GM12878 (cell line): ENCODE data around the gene ARMH1. TPM values are rescaled to one million over a fixed set of nuclear protein-coding genes. Genes with fewer than 3 reads are reported as not detected.

Experiments used
- ATAC-seq: fragments of 200-7000 bp; cut with Tn5 transposase; 3 replicates; pipeline ENCODE4 v1.9.1; 2020; ENCODE audit warnings: mild to moderate bottlenecking, moderate library complexity
- BruUV-seq: library from RNA; stranded (reverse); fragments of 400-500 nt; replicated peaks from 2 replicates; lab custom pipeline; 2021; lab: Mats Ljungman, UMichigan
- CTCF ChIA-PET: fragments of 300-600 bp; sonication (Branson Sonifier 250); formaldehyde crosslinking; extraction: SDS; loops from one replicate; lab custom pipeline; 2021; ENCODE audit warnings: inconsistent platforms; lab: Yijun Ruan, JAX
- POLR2A ChIA-PET: fragments of 350-600 bp; formaldehyde crosslinking; extraction: SDS; loops from one replicate; lab custom pipeline; 2021; ENCODE audit warnings: inconsistent platforms; lab: Charles Lee
- RAD21 ChIA-PET: fragments of 300-600 bp; sonication (Branson Sonifier 250); formaldehyde crosslinking; loops from one replicate; lab custom pipeline; 2023; ENCODE audit warnings: antibody characterized with exemption; ENCODE audit not compliant: unreplicated experiment; lab: Charles Lee
- SMC1A ChIA-PET: fragments of 300-600 bp; sonication (Branson Sonifier 250); formaldehyde crosslinking; loops from one replicate; lab custom pipeline; 2023; ENCODE audit not compliant: unreplicated experiment, uncharacterized antibody; lab: Charles Lee
- DNase-seq: peaks from one replicate; pipeline ENCODE4 v3.0.0-alpha.2; 2011; ENCODE audit warnings: low read depth, low spot score
- FAIRE-seq: peaks from 3 replicates; lab custom pipeline; 2011; peaks lifted over from hg19 to GRCh38; lab: Jason Lieb, UNC
- H2AFZ ChIP-seq: 2 replicates; pipeline ENCODE4 v1.6.0; 2011; ENCODE audit warnings: low read depth, low read length, control low read depth; ENCODE audit not compliant: control insufficient read depth
- H3K27ac ChIP-seq: 2 replicates; pipeline ENCODE4 v1.5.1; 2011; ENCODE audit warnings: control low read depth; ENCODE audit not compliant: control insufficient read depth, insufficient read depth
- H3K27me3 ChIP-seq, 2 experiments: replicated peaks in 1 of 2; 2 replicates each; pipeline versions ENCODE4 v1.6.0 to v1.6.1; 2011; ENCODE audit warnings: low read length in 1 of 2; ENCODE audit not compliant: control insufficient read depth in 2 of 2, insufficient read depth in 2 of 2
- H3K36me3 ChIP-seq, 2 experiments: 2 replicates each; pipeline ENCODE4 v1.5.1; 2011; ENCODE audit warnings: low read length in 1 of 2; ENCODE audit not compliant: control insufficient read depth in 2 of 2, insufficient read depth in 2 of 2
- H3K4me1 ChIP-seq: 2 replicates; pipeline ENCODE4 v1.6.1; 2011; ENCODE audit warnings: mild to moderate bottlenecking, low read length, moderate library complexity, mixed read lengths; ENCODE audit not compliant: control insufficient read depth, insufficient read depth
- H3K4me2 ChIP-seq: 2 replicates; pipeline ENCODE4 v1.6.0; 2011; ENCODE audit warnings: control low read depth; ENCODE audit not compliant: control insufficient read depth, insufficient read depth
- H3K4me3 ChIP-seq: fragments of 200-600 bp; sonication (generic); 2 replicates; pipeline ENCODE4 v1.5.1; 2016
- H3K79me2 ChIP-seq: 2 replicates; pipeline ENCODE4 v1.6.0; 2011; ENCODE audit warnings: low read length; ENCODE audit not compliant: control insufficient read depth, insufficient read depth
- H3K9ac ChIP-seq: 2 replicates; pipeline ENCODE4 v1.8.0; 2011; ENCODE audit warnings: low read length, control low read depth, mixed read lengths; ENCODE audit not compliant: control insufficient read depth, insufficient read depth
- H3K9me3 ChIP-seq: replicated peaks from 3 replicates; pipeline ENCODE4 v1.5.1; 2011; ENCODE audit warnings: mild to moderate bottlenecking, low read length; ENCODE audit not compliant: control insufficient read depth, insufficient read depth
- H4K20me1 ChIP-seq: 2 replicates; pipeline ENCODE4 v1.6.0; 2011; ENCODE audit not compliant: control insufficient read depth, insufficient read depth
- EGR1 ChIP-seq, 2 experiments: IDR thresholded peaks; 1 replicate in 1 of 2; 2 replicates in 1 of 2; pipeline ENCODE4 v1.6.1; 2011 to 2012; ENCODE audit warnings: low read depth in 2 of 2, low read length in 2 of 2, borderline replicate concordance in 1 of 2, mild to moderate bottlenecking in 1 of 2, moderate library complexity in 1 of 2
- GATAD2B ChIP-seq: fragments of 450-650 bp; conservative IDR thresholded peaks from 2 replicates; pipeline ENCODE4 v1.6.1; 2017; ENCODE audit warnings: low read depth, mild to moderate bottlenecking, moderate library complexity
- PAX5 ChIP-seq: IDR thresholded peaks from 2 replicates; pipeline ENCODE4 v1.6.1; 2011; ENCODE audit warnings: low read depth, low read length, borderline replicate concordance
- POLR2A ChIP-seq: IDR thresholded peaks from 2 replicates; pipeline ENCODE4 v1.6.1; 2011; ENCODE audit warnings: low read depth, mild to moderate bottlenecking, low read length
- SREBF1 ChIP-seq: IDR thresholded peaks from 2 replicates; pipeline ENCODE4 v1.6.1; 2012; ENCODE audit warnings: mild to moderate bottlenecking, low read length
- WGBS: methylation state at CpG from one replicate; pipeline ENCODE4 v1.1.6; 2016; ENCODE audit warnings: low lambda C conversion rate; ENCODE audit not compliant: insufficient replicate concordance, insufficient coverage; ENCODE audit errors: missing lambda C conversion rate; 5-methylcytosine and 5-hydroxymethylcytosine counted together
- in situ Hi-C: fragments of 300-500 bp; cut with MboI; formaldehyde crosslinking; loops from 9 replicates; pipeline ENCODE4 v1.14.3; 2018; ENCODE audit warnings: mixed read lengths
- intact Hi-C: fragments of 100-400 bp; cut with micrococcal nuclease; formaldehyde crosslinking; loops from one replicate; pipeline ENCODE4 v1.14.2; 2022; ENCODE audit not compliant: unreplicated experiment
- polyA plus RNA-seq, 11 experiments: library from polyadenylated mRNA; depleted of rRNA in 4 of 11; unstranded in 6 of 11; stranded (reverse) in 5 of 11; fragments of >200 nt; fragmentation: Nextera tagmentation in 4 of 11; fragmentation: Illumina TruSeq in 1 of 11; extraction: Ambion mirVana in 4 of 11; extraction: Trizol in 1 of 11; gene quantifications; 1 replicate in 1 of 11; 2 replicates in 10 of 11; pipeline versions ENCODE4 v1.2.1 to v1.2.3, GENCODE V29; 2011 to 2016; ENCODE audit warnings: inconsistent platforms in 2 of 11, missing spikeins in 2 of 11, low read depth in 1 of 11
- total RNA-seq, 4 experiments: library from RNA; depleted of rRNA in 3 of 4; stranded (reverse); fragments of >200 nt in 3 of 4; fragmentation: Illumina TruSeq in 1 of 4; extraction: Trizol in 1 of 4; gene quantifications; 2 replicates each; pipeline versions ENCODE4 v1.2.1 to v1.2.3, GENCODE V29; 2013 to 2021
- TF ChIP-seq, protein P1 (sequence below): fragments of 450-650 bp; IDR thresholded peaks from 2 replicates; pipeline ENCODE4 v1.6.1; 2016; ENCODE audit warnings: mild to moderate bottlenecking, moderate library complexity, borderline replicate concordance
- TF ChIP-seq, protein P2 (sequence below): fragments of 450-650 bp; IDR thresholded peaks from 2 replicates; pipeline ENCODE4 v1.6.1; 2016; ENCODE audit warnings: mild to moderate bottlenecking
- TF ChIP-seq, protein P3 (sequence below): fragments of 450-650 bp; IDR thresholded peaks from 2 replicates; pipeline ENCODE4 v1.6.1; 2016; ENCODE audit warnings: mild to moderate bottlenecking

ARMH1 gene
- total and polyA plus RNA-seq, 10 of the 15 experiments (the other 5 are each of a cell fraction or from before 2014, with no cell fraction given) = 0.93 to 43.9 (median 8.2) TPM

DNA sequence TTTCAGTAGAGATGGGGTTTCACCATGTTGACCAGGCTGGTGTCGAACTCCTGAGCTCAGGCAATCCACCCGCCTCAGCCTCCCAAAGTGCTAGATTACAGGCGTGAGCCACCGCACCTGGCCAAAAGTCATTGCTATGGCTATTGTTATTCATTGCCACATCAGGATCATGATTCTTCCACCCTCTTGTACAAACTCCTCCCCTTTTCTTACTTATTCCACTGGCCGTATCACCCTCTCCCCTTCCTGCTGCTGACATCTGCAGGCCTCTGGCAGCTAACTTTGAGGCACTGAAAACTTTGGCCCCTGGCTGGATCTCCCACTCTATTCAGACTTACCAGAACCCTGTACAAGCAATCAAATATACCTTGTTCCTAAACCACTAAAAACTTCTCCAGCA is 11.1 kb upstream of the ARMH1 start (continued):
- TF ChIP-seq, protein P1, sequence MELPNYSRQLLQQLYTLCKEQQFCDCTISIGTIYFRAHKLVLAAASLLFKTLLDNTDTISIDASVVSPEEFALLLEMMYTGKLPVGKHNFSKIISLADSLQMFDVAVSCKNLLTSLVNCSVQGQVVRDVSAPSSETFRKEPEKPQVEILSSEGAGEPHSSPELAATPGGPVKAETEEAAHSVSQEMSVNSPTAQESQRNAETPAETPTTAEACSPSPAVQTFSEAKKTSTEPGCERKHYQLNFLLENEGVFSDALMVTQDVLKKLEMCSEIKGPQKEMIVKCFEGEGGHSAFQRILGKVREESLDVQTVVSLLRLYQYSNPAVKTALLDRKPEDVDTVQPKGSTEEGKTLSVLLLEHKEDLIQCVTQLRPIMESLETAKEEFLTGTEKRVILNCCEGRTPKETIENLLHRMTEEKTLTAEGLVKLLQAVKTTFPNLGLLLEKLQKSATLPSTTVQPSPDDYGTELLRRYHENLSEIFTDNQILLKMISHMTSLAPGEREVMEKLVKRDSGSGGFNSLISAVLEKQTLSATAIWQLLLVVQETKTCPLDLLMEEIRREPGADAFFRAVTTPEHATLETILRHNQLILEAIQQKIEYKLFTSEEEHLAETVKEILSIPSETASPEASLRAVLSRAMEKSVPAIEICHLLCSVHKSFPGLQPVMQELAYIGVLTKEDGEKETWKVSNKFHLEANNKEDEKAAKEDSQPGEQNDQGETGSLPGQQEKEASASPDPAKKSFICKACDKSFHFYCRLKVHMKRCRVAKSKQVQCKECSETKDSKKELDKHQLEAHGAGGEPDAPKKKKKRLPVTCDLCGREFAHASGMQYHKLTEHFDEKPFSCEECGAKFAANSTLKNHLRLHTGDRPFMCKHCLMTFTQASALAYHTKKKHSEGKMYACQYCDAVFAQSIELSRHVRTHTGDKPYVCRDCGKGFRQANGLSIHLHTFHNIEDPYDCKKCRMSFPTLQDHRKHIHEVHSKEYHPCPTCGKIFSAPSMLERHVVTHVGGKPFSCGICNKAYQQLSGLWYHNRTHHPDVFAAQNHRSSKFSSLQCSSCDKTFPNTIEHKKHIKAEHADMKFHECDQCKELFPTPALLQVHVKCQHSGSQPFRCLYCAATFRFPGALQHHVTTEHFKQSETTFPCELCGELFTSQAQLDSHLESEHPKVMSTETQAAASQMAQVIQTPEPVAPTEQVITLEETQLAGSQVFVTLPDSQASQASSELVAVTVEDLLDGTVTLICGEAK = no peak
- TF ChIP-seq, protein P2, sequence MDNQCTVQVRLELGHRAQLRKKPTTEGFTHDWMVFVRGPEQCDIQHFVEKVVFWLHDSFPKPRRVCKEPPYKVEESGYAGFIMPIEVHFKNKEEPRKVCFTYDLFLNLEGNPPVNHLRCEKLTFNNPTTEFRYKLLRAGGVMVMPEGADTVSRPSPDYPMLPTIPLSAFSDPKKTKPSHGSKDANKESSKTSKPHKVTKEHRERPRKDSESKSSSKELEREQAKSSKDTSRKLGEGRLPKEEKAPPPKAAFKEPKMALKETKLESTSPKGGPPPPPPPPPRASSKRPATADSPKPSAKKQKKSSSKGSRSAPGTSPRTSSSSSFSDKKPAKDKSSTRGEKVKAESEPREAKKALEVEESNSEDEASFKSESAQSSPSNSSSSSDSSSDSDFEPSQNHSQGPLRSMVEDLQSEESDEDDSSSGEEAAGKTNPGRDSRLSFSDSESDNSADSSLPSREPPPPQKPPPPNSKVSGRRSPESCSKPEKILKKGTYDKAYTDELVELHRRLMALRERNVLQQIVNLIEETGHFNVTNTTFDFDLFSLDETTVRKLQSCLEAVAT = no peak

DNA sequence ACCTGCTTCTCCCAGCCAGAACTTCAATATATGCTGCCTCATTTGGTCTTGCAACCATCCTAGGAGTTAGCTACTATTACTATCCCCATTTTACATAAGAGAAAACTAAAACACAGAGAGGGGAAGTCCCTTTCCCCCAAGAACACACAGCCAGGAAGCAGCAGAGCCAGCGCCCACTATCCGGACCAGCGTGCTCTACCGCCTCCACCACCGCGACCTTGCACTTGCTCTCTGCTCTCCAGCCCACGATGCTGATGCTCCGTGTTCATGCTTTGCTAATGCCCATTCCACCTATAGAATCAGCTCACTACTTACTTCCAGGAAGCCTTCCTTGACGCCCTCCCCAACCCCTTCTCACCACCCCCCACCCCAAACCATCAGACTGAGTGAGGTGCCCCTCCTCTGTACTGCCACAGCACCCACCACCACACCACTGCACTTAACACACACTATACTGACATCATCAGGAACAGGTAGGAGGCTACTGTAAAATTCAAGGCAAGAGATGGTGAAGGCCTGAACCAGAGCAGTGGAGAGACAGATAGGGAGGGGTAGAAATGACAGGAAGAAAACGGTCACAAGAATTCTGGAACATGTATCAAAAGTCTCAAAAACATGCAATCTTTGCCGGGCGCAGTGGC is 9.7 kb upstream of the ARMH1 start:
- peak; percentile 67 for ATAC-seq
- Histone ChIP-seq H3K27me3 (no peaks in the 10 kb centered on the region), H3K27ac (0 out of 2 replicates have a peak overlapping the region, but pooled peaks have one; percentile 9), H3K4me1 (peaks cover 10% of the 10 kb centered on the region)
- no TSS peak for BruUV-seq
- peak; percentile 54 for TF ChIP-seq POLR2A
- no peak for TF ChIP-seq SREBF1
- TF ChIP-seq PAX5 = no peak
- 0 out of 3 replicates have a peak, but pooled peaks of 1 of the 2 experiments have one; percentile 8 for TF ChIP-seq EGR1 (IDR thresholded peaks at IDR 0.05; ENCODE audit: borderline replicate concordance in 1 of 2, low read depth in 2 of 2, low read length in 2 of 2)
- no peak for TF ChIP-seq GATAD2B
- TF ChIP-seq, protein P3, sequence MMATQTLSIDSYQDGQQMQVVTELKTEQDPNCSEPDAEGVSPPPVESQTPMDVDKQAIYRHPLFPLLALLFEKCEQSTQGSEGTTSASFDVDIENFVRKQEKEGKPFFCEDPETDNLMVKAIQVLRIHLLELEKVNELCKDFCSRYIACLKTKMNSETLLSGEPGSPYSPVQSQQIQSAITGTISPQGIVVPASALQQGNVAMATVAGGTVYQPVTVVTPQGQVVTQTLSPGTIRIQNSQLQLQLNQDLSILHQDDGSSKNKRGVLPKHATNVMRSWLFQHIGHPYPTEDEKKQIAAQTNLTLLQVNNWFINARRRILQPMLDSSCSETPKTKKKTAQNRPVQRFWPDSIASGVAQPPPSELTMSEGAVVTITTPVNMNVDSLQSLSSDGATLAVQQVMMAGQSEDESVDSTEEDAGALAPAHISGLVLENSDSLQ = no peak
- TF ChIP-seq, all 136 proteins: peak for 2
- no peak for DNase-seq
- ChIA-PET CTCF (interaction anchor here (1.3 to 1.9 kb wide), 3 partner anchors 9 to 12 kb away, joined by 6 to 13 read pairs (median 7); partner anchors contain the start of gene ARMH1), RAD21 (interaction anchor here (2.1 kb wide), 1 partner anchor 9 kb away, joined by 6 read pairs; the partner anchor contains the start of genes ARMH1 and TMEM53), POLR2A (interaction anchor here (0.7 to 1.4 kb wide), 3 partner anchors 12 to 198 kb away, joined by 3 to 6 read pairs (median 4); no protein-coding TSS in a partner anchor), SMC1A (no interaction called here)
- H3K79me2 ChIP-seq = no peaks in the 10 kb centered on the region
- FAIRE-seq = peak; percentile 80
- H3K9ac ChIP-seq = no peak overlapping the region
- no peak overlapping the region for H3K4me3 ChIP-seq
- H3K4me2 ChIP-seq = no peak overlapping the region; the same call in 1 of the 2 replicates
- H3K9me3 ChIP-seq = no peaks in the 10 kb centered on the region
- no peaks in the 10 kb centered on the region for H4K20me1 ChIP-seq
- no peaks in the 10 kb centered on the region for H3K36me3 ChIP-seq
- H2AFZ ChIP-seq = peak overlapping the region; percentile 33
- WGBS = 45% methylated on average over 12 of the region's 12 CpGs
- intact Hi-C loops (no loop called here), in situ Hi-C loops (no loop called here)
